Neural cell (in vitro differentiated cells): ENCODE results near the gene CES5A. TPM values are rescaled to one million over a fixed set of nuclear protein-coding genes. Genes with fewer than 3 reads are reported as not detected.
"Not testable (repeated sequence)": the region's sequence is repeated elsewhere in the genome, so short reads cannot be mapped to it uniquely, and the experiment has no call there.

Experiments used
- H2AFZ ChIP-seq: fragments of 200-600, 300-800 bp; sonication (generic), shearing (Covaris generic); 2 replicates; pipeline ENCODE4 v1.6.0; 2014; ENCODE audit warnings: low read depth, mild to moderate bottlenecking, antibody characterized with exemption, low read length, moderate library complexity
- H3F3A ChIP-seq: fragments of 200-600 bp; shearing (Covaris generic); 2 replicates; pipeline ENCODE4 v1.6.1; 2016; ENCODE audit warnings: mild to moderate bottlenecking, moderate library complexity, mixed read lengths, antibody characterized with exemption, low read length; ENCODE audit not compliant: insufficient read depth, poor library complexity, severe bottlenecking
- H3K27ac ChIP-seq: fragments of 200-600, 300-800 bp; sonication (generic), shearing (Covaris generic); 2 replicates; pipeline ENCODE4 v1.5.1; 2014; ENCODE audit warnings: mild to moderate bottlenecking, low read length, moderate library complexity
- H3K27me3 ChIP-seq: fragments of 300-800, 200-600 bp; sonication (generic), shearing (Covaris generic); 2 replicates; pipeline ENCODE4 v1.6.0; 2014; ENCODE audit warnings: mild to moderate bottlenecking, low read depth, low read length, moderate library complexity; ENCODE audit not compliant: insufficient read depth
- H3K36me3 ChIP-seq: fragments of 300-800, 200-600 bp; sonication (generic), shearing (Covaris generic); 2 replicates; pipeline ENCODE4 v1.5.1; 2014; ENCODE audit warnings: mild to moderate bottlenecking, antibody characterized with exemption, low read length, moderate library complexity; ENCODE audit not compliant: insufficient read depth
- H3K4me2 ChIP-seq: fragments of 300-800, 200-600 bp; sonication (generic), shearing (Covaris generic); 2 replicates; pipeline ENCODE4 v1.6.0; 2014; ENCODE audit warnings: mild to moderate bottlenecking, low read length
- H3K4me3 ChIP-seq: fragments of 300-800, 200-600 bp; sonication (generic), shearing (Covaris generic); 2 replicates; pipeline ENCODE4 v1.5.1; 2014; ENCODE audit warnings: mild to moderate bottlenecking, low read length, moderate library complexity
- H3K79me2 ChIP-seq: fragments of 200-600 bp; shearing (Covaris generic); replicated peaks from 2 replicates; pipeline ENCODE4 v1.6.0; 2014; ENCODE audit warnings: mild to moderate bottlenecking, low read length, moderate library complexity; ENCODE audit not compliant: insufficient read depth
- H3K9ac ChIP-seq: fragments of 300-800, 200-600 bp; sonication (generic), shearing (Covaris generic); 2 replicates; pipeline ENCODE4 v1.6.1; 2016; ENCODE audit warnings: mild to moderate bottlenecking, low read length, mixed read lengths
- H3K9me2 ChIP-seq: fragments of 200-600 bp; shearing (Covaris generic); 2 replicates; pipeline ENCODE4 v1.6.1; 2016; ENCODE audit warnings: mild to moderate bottlenecking, low read length, mixed read lengths; ENCODE audit not compliant: insufficient read depth
- H3K9me3 ChIP-seq: fragments of 200-600, 300-800 bp; sonication (generic), shearing (Covaris generic); 2 replicates; pipeline ENCODE4 v1.6.1; 2016; ENCODE audit warnings: mild to moderate bottlenecking, mixed run types, low read length, moderate library complexity, mixed read lengths
- H4K20me1 ChIP-seq: fragments of 200-600 bp; shearing (Covaris generic); 2 replicates; pipeline ENCODE4 v1.6.1; 2016; ENCODE audit warnings: mild to moderate bottlenecking, mixed run types; ENCODE audit not compliant: insufficient read depth
- CTCF ChIP-seq: fragments of 450-650 bp; IDR thresholded peaks from 2 replicates; pipeline ENCODE4 v1.5.1; 2014; ENCODE audit warnings: antibody characterized with exemption, mild to moderate bottlenecking, moderate library complexity; ENCODE audit not compliant: poor library complexity, severe bottlenecking
- EP300 ChIP-seq: fragments of 450-650 bp; conservative IDR thresholded peaks from 2 replicates; pipeline ENCODE4 v1.6.1; 2014; ENCODE audit warnings: antibody characterized with exemption, mild to moderate bottlenecking, moderate library complexity; ENCODE audit not compliant: poor library complexity, severe bottlenecking
- EZH2 ChIP-seq: fragments of 200-600, 300-800 bp; shearing (Covaris generic), sonication (generic); IDR thresholded peaks from 2 replicates; pipeline ENCODE4 v1.6.1; 2014; ENCODE audit warnings: antibody characterized with exemption, low read length, borderline replicate concordance, mild to moderate bottlenecking; ENCODE audit not compliant: insufficient read depth, poor library complexity, severe bottlenecking
- MXI1 ChIP-seq: fragments of 450-650 bp; conservative IDR thresholded peaks from 2 replicates; pipeline ENCODE4 v1.6.1; 2014; ENCODE audit warnings: antibody characterized with exemption, mild to moderate bottlenecking; ENCODE audit not compliant: poor library complexity, severe bottlenecking
- POLR2AphosphoS5 ChIP-seq: IDR thresholded peaks from 2 replicates; pipeline ENCODE4 v1.6.1; 2012
- RAD21 ChIP-seq: fragments of 450-650 bp; conservative IDR thresholded peaks from 2 replicates; pipeline ENCODE4 v1.6.1; 2014; ENCODE audit warnings: antibody characterized with exemption, mild to moderate bottlenecking, moderate library complexity
- SMC3 ChIP-seq: fragments of 450-650 bp; conservative IDR thresholded peaks from 2 replicates; pipeline ENCODE4 v1.6.1; 2014; ENCODE audit warnings: antibody characterized with exemption, mild to moderate bottlenecking, moderate library complexity; ENCODE audit not compliant: poor library complexity
- TAF1 ChIP-seq: IDR thresholded peaks from 2 replicates; pipeline ENCODE4 v1.6.1; 2012; ENCODE audit warnings: low read depth
- polyA plus RNA-seq: library from polyadenylated mRNA; depleted of rRNA; stranded (reverse); fragments of >200 nt; gene quantifications from 2 replicates; pipeline ENCODE4 v1.2.3, GENCODE V29; 2014
- TF ChIP-seq, protein P1 (sequence below): IDR thresholded peaks from 2 replicates; pipeline ENCODE4 v1.6.1; 2012; ENCODE audit warnings: borderline replicate concordance

The CES5A gene
- polyA plus RNA-seq, 1 donor from 2014 or later, result 0.27 TPM

DNA sequence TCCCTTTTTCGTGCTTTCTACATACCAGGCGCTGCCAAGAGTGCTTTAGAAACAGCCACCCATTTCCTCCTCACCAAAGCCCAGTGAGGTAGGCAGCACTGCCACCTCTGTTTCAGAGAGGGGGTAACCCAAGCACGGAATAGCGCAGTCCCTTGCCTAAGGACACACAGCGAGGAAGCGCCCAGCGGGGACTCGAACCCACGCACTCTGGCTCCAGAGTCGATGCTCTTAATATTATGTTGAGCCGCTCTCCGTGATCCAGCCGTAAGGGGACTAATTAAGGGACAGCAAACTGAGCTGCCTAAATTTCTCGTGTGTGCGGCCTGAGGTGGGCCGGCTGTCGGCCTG, 42.8 kb downstream of the CES5A start:
- Histone ChIP-seq H3K9me3 (no peaks in the 10 kb centered on the region), H3K27ac (no peak overlapping the region), H3K27me3 (no peaks in the 10 kb centered on the region), H2AFZ (no peak overlapping the region), H3K36me3 (no peaks in the 10 kb centered on the region), H3K4me3 (no peak overlapping the region), H3K9me2 (no peaks in the 10 kb centered on the region), H4K20me1 (no peaks in the 10 kb centered on the region), H3K79me2 (no peaks in the 10 kb centered on the region), H3K4me2 (no peak overlapping the region), H3F3A (no peaks in the 10 kb centered on the region), H3K9ac (no peak overlapping the region)
- TF ChIP-seq EZH2 (no peak), RAD21 (no peak), CTCF (no peak), MXI1 (no peak), EP300 (no peak), SMC3 (no peak), TAF1 (no peak), POLR2AphosphoS5 (no peak)
- TF ChIP-seq, protein P1, sequence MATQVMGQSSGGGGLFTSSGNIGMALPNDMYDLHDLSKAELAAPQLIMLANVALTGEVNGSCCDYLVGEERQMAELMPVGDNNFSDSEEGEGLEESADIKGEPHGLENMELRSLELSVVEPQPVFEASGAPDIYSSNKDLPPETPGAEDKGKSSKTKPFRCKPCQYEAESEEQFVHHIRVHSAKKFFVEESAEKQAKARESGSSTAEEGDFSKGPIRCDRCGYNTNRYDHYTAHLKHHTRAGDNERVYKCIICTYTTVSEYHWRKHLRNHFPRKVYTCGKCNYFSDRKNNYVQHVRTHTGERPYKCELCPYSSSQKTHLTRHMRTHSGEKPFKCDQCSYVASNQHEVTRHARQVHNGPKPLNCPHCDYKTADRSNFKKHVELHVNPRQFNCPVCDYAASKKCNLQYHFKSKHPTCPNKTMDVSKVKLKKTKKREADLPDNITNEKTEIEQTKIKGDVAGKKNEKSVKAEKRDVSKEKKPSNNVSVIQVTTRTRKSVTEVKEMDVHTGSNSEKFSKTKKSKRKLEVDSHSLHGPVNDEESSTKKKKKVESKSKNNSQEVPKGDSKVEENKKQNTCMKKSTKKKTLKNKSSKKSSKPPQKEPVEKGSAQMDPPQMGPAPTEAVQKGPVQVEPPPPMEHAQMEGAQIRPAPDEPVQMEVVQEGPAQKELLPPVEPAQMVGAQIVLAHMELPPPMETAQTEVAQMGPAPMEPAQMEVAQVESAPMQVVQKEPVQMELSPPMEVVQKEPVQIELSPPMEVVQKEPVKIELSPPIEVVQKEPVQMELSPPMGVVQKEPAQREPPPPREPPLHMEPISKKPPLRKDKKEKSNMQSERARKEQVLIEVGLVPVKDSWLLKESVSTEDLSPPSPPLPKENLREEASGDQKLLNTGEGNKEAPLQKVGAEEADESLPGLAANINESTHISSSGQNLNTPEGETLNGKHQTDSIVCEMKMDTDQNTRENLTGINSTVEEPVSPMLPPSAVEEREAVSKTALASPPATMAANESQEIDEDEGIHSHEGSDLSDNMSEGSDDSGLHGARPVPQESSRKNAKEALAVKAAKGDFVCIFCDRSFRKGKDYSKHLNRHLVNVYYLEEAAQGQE, result no peak

GRCh38 chr16:55830658-55831294, 44.4 kb downstream of the CES5A start:
- TF ChIP-seq MXI1 (no peak), EZH2 (no peak), RAD21 (no peak), CTCF (no peak), SMC3 (no peak), POLR2AphosphoS5 (no peak), EP300 (no peak), TAF1 (no peak)
- TF ChIP-seq, protein P1, result no peak
- H3K4me3 ChIP-seq, result no peak overlapping the region
- no peak overlapping the region for H2AFZ ChIP-seq
- no peak overlapping the region for H3K27ac ChIP-seq
- H3K79me2 ChIP-seq, result no peaks in the 10 kb centered on the region
- H3K36me3 ChIP-seq, result no peaks in the 10 kb centered on the region
- no peak overlapping the region for H3K4me2 ChIP-seq
- no peaks in the 10 kb centered on the region for H3K9me2 ChIP-seq
- H3F3A ChIP-seq, result no peaks in the 10 kb centered on the region
- H4K20me1 ChIP-seq, result no peaks in the 10 kb centered on the region
- H3K9me3 ChIP-seq, result no peaks in the 10 kb centered on the region
- H3K27me3 ChIP-seq, result no peaks in the 10 kb centered on the region
- no peak overlapping the region for H3K9ac ChIP-seq

- H3K9ac ChIP-seq, H2AFZ ChIP-seq, H3K27me3 ChIP-seq, H3K27ac ChIP-seq, H3F3A ChIP-seq, H4K20me1 ChIP-seq, H3K9me3 ChIP-seq, H3K36me3 ChIP-seq, H3K4me2 ChIP-seq, H3K9me2 ChIP-seq, H3K79me2 ChIP-seq, H3K4me3 ChIP-seq: not testable (repeated sequence)
These were observed 45.9 kb downstream of the CES5A start for GRCh38 chr16:55829232-55829631.
